M059J (cell line): ENCODE measurements around the gene IER2. TPM values are rescaled to one million over a fixed set of nuclear protein-coding genes. Genes with fewer than 3 reads are reported as not detected.
"Not testable (repeated sequence)": the region's sequence is repeated elsewhere in the genome, so short reads cannot be mapped to it uniquely, and the experiment has no call there.

Experiments
- DNase-seq: peaks from one replicate; pipeline ENCODE4 v3.0.0-alpha.2; 2012; ENCODE audit warnings: low read depth
- total RNA-seq: library from RNA; depleted of rRNA; stranded (reverse); fragments of >200 nt; shearing (Covaris generic); gene quantifications from 2 replicates; pipeline ENCODE4 v1.2.3, GENCODE V29; 2014

IER2 gene
- total RNA-seq, 1 experiment from 2014 or later = 33.0 TPM

DNA sequence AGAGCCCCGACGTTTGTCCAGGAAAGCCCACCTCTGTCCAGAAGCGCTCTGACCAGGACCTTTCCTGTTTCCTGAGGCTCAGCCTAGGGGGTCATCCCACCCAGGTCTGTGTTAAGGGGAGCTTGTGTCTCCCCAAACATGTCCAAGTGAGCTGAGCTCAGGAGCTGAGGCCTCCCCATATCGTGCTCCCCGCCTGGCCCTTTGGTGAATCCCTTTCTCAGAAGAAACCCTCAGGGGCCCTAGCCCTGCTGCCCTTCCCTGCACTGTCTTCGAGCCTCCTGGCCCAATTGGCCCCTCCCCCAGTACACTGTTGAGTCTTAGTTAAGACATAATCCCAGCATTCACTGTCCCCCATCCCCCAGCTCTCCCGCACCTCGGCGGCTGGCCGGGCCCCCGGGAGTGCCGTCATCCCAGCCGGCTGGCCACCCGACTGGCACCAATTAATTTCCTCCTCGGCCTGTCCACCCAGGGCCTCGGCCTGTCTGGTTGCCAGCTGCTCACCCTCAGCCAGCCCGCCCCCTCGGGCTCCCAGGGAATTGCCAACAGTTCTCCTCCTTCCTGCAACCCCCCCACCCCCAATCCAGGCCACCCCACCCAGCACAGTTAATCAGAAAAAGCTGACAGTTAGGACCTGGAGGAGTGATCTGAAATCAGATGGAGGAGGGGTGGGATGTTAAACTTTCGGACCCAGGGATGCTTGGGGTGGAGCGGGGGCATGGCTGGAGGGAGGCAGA is 13.6 kb downstream of the IER2 start:
- DNase-seq = peak; percentile 97

GRCh38 chr19:13164343-13165161 is 14.3 kb downstream of the IER2 start:
- DNase-seq = peak; percentile 89

GRCh38 chr19:13165162-13165997 is 15.2 kb downstream of the IER2 start:
- peak; percentile 91 for DNase-seq

GRCh38 chr19:13166151-13166550 is 15.9 kb downstream of the IER2 start:
- not testable (repeated sequence) for DNase-seq

DNA sequence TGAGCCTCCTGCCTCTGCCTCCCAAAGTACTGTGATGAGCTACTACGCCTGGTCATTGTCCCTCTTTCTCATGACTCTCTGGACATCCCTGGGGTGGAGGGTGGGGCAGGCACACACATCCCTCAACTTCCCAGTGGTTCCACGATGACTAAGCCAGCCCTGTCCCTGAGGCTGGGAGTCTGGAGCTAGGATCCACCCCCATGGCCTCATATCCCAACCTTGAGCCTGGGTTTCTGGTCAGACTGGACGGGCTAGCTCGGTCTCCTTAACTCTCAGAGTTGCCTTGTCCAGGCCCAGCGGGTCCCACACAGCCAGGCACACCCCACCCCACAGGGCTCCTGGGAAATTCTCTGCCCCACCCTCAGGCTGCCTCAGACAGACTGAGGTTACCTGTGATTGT is 19.6 kb downstream of the IER2 start:
- peak; percentile 93 for DNase-seq

GRCh38 chr19:13171146-13171545 is 20.9 kb downstream of the IER2 start:
- no peak for DNase-seq

- DNase-seq = peak; percentile 97
Observed at GRCh38 chr19:13172346-13173138, 22.3 kb downstream of the IER2 start.

DNA sequence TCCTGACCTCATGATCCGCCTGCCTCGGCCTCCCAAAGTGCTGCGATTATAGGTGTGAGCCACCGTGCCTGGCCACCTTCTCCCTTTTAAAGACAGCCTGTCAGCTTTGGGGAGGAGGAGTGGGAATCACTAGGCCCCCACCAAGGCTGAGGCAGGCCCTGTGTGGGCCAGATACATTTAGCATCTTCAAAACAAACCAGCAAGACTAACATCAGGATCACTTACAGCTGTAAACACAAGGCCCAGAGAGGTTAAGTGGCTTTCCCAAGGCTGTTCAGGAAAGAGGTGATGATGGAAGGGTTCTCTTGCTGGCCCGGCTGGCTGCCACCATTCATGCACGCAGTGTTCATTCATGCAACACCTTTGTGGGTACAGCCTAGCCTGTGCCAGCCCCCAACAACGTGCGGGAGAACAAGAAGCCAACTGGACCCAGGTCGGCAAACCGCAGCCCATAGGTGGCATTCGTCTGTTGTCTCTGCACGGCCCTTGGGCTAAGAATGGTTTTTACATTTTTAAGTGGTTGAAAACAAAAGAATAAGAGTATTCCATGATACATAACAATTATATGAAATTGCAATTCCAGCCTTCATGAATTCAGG is 23.0 kb downstream of the IER2 start:
- no peak for DNase-seq

- DNase-seq = peak; percentile 71
Observed at GRCh38 chr19:13176345-13176744, 26.1 kb downstream of the IER2 start.

GRCh38 chr19:13177584-13177983 is 27.4 kb downstream of the IER2 start:
- not testable (repeated sequence) for DNase-seq

GRCh38 chr19:13178291-13178690 is 28.1 kb downstream of the IER2 start:
- DNase-seq = not testable (repeated sequence)

GRCh38 chr19:13181747-13182388 is 31.7 kb downstream of the IER2 start:
- DNase-seq = peak; percentile 80

DNA sequence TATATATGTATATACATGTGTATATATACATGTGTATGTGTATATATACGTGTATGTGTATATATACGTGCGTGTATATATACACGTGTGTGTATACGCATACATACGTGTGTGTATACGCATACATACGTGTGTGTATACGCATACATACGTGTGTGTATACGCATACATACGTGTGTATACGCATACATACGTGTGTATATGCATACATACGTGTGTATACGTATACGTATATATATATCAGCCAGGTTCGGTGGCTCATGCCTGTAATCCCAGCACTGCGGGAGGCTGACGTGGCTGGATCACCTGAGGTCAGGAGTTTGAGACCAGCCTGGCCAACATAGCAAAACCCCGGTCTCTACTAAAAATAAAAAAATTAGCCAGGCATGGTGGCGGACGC is 34.7 kb downstream of the IER2 start:
- DNase-seq = not testable (repeated sequence)

- DNase-seq = not testable (repeated sequence)
Observed at GRCh38 chr19:13185763-13186657, 35.8 kb downstream of the IER2 start.

- DNase-seq = not testable (repeated sequence)
Observed at GRCh38 chr19:13186688-13187087, 36.5 kb downstream of the IER2 start.

DNA sequence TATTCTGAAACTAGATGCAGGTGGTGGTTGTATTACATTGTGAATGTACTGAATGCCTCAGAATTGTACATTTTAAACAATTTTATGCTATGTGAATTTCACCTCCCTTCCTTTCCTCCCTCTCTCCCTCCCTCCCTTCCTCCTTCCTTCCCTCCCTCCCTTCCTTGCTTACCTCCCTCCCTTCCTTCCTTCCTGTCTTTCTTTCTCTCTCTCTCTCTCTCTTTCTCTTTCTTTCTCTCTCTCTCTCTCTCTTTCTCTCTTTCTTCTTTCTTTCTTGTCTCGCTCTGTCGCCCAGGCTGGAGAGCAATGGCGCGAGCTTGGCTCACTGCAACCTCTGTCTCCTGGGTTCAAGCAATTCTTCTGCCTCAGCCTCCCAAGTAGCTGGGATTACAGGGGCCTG is 37.2 kb downstream of the IER2 start:
- DNase-seq = no peak

DNA sequence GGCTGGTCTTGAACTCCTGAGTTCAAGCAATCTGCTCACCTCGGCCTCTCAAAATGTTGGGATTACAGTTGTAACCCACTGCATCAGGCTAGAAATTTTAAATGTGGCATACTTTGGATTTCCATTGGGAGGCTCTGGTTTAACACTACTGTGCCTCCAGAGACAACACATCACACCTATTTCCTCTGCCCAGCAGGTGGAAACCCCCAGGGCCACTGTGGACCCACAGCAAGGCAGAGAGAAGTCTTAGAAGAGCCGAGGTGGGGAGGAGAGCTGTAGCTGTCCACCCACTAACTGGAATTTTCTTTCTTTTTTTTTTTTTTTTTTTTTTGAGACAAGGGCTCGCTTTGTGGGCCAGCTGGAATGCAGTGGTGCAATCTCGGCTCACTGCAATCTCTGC is 39.4 kb downstream of the IER2 start:
- no peak for DNase-seq

GRCh38 chr19:13190781-13191540 is 40.8 kb downstream of the IER2 start:
- DNase-seq = no peak

DNA sequence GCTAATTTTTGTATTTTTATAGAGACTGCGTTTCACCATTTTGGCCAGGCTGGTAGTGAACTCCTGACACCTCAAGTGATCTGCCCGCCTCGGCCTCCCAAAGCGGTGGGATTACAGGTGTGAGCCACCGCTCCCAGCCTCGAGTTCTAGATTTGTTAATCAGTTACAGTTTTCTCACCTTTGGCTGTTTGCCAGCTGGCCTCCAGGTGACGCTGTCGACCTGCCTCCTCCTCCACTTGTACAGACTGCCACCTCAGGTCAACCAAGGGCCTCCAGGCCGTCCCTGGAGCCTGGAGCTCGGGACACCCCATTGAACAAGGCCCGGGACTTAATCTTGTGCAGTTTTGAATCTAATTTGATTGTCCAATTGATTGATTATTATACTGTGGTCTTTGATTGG is 45.5 kb downstream of the IER2 start:
- no peak for DNase-seq
